ENCODE measurements around the gene CD200R1L.

The CD200R1L gene

GRCh38 chr3:112774293-112774926, 72.3 kb downstream of the CD200R1L start:
- Histone ChIP-seq H3K4me1 (ENCODE audit: control insufficient read depth, insufficient read depth, low read length) (peaks cover 64% of the 10 kb centered on the region), H3K4me2 (ENCODE audit: low read length) (peak overlapping the region; percentile 35), H3K9me3 (replicated peaks; ENCODE audit: low read length) (no peaks in the 10 kb centered on the region), H3K9ac (ENCODE audit: low read depth, low read length) (peak overlapping the region; percentile 10), H3K4me3 (ENCODE audit: low read length) (peak overlapping the region; percentile 1), H3K36me3 (ENCODE audit: insufficient read depth, low read length) (no peaks in the 10 kb centered on the region), H3K27me3 (ENCODE audit: control insufficient read depth, insufficient read depth, low read length) (no peaks in the 10 kb centered on the region)

GRCh38 chr3:112773864-112774263, 72.8 kb downstream of the CD200R1L start:
- Histone ChIP-seq H3K4me3 (ENCODE audit: low read length) (no peak overlapping the region), H3K27me3 (ENCODE audit: control insufficient read depth, insufficient read depth, low read length) (no peaks in the 10 kb centered on the region), H3K9me3 (replicated peaks; ENCODE audit: low read length) (no peaks in the 10 kb centered on the region), H3K9ac (ENCODE audit: low read depth, low read length) (no peak overlapping the region), H3K4me2 (ENCODE audit: low read length) (no peak overlapping the region), H3K36me3 (ENCODE audit: insufficient read depth, low read length) (no peaks in the 10 kb centered on the region), H3K4me1 (ENCODE audit: control insufficient read depth, insufficient read depth, low read length) (peaks cover 61% of the 10 kb centered on the region)

DNA sequence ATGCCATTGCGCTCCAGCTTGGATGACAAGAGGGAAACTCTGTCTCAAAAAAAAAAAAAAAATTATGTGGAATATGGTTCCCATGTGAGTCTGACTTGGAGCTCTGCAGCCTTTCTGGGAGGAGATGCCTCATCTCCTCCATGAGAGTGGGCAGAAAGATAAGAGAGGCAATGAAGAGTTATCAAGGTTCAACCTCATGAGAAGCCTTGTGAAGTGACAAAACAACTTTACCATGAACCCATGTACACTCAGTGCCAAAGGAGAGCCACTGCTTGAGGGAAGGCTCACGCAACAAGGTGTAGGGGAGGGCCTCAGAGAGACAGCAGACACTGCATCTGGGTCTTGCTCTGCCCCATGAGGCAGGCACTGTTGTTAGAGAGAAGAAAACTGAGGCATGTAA, 75.7 kb downstream of the CD200R1L start:
- H3K4me1 ChIP-seq (ENCODE audit: control insufficient read depth, insufficient read depth, low read length) = peaks cover 36% of the 10 kb centered on the region
- H3K4me2 ChIP-seq (ENCODE audit: low read length) = no peak overlapping the region

DNA sequence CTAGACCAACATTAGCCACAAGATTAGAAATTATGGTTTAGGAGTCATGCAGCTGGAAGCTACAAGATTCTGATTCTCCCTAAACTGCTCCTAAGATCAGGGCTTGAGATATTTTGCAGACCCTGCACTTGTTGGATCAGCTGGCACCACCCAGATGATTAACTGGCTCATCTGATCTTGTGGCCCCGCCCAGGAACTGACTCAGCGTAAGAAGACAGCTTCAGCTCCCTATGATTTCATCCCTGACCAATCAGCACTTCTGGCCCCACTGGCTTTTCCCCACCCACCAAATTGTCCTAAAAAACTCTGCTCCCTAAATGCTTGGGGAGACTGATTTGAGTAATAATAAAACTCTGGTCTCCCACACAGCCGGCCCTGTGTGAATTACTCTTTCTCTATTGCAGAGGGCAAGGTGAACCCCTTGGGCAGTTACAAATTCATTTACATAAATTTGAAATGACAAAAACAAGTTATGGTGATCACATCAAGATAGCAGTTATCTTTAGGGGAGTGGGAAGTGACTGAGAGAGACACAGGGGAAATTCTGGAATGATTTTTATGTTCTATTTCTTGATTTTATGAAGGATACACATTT, 76.5 kb downstream of the CD200R1L start:
- Histone ChIP-seq H3K4me3 (ENCODE audit: low read length) (no peak overlapping the region), H3K27me3 (ENCODE audit: control insufficient read depth, insufficient read depth, low read length) (no peaks in the 10 kb centered on the region), H3K36me3 (ENCODE audit: insufficient read depth, low read length) (no peaks in the 10 kb centered on the region), H3K9me3 (replicated peaks; ENCODE audit: low read length) (no peaks in the 10 kb centered on the region), H3K4me2 (ENCODE audit: low read length) (no peak overlapping the region), H3K9ac (ENCODE audit: low read depth, low read length) (no peak overlapping the region), H3K4me1 (ENCODE audit: control insufficient read depth, insufficient read depth, low read length) (peaks cover 28% of the 10 kb centered on the region)

More for the DNA sequence above, 75.7 kb downstream of the CD200R1L start:
- no peaks in the 10 kb centered on the region for H3K36me3 ChIP-seq (ENCODE audit: insufficient read depth, low read length)
- no peaks in the 10 kb centered on the region for H3K27me3 ChIP-seq (ENCODE audit: control insufficient read depth, insufficient read depth, low read length)
- H3K4me3 ChIP-seq (ENCODE audit: low read length) = no peak overlapping the region
- no peaks in the 10 kb centered on the region for H3K9me3 ChIP-seq (replicated peaks; ENCODE audit: low read length)
- no peak overlapping the region for H3K9ac ChIP-seq (ENCODE audit: low read depth, low read length)

DNA sequence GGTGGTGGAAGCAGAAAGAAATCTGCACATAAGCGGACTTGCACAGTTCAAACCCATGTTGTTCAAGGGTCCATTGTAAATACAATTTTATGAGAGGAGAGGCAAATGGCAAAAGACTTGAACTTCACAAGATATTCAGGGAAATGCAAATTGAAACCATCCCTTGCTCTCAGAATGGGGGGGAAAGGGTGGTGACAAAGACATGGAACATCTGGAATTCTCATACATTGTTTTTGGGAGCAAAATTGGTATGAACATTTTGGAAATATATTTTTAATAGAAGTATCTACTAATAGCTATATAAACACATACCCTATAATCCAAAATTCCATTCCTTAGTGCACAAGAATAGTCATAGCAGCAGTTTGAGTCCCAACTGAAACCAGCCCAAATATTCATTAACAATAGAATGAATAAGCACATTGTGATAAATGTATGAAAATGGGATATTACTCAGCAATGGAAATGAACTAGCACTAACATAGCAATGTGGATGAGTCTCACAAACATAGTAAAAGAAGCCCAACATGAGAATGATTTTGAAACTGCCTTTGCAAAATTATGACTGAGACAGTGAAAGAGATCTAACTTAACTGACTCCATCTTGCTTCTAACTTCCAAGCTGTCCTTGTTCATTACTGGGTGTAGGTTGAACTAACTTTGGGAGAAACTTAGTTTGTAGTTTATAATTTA, 77.2 kb downstream of the CD200R1L start:
- Histone ChIP-seq H3K4me1 (ENCODE audit: control insufficient read depth, insufficient read depth, low read length) (peaks cover 21% of the 10 kb centered on the region), H3K27me3 (ENCODE audit: control insufficient read depth, insufficient read depth, low read length) (no peaks in the 10 kb centered on the region), H3K36me3 (ENCODE audit: insufficient read depth, low read length) (no peaks in the 10 kb centered on the region), H3K9me3 (replicated peaks; ENCODE audit: low read length) (no peaks in the 10 kb centered on the region), H3K4me2 (ENCODE audit: low read length) (no peak overlapping the region), H3K4me3 (ENCODE audit: low read length) (no peak overlapping the region), H3K9ac (ENCODE audit: low read depth, low read length) (no peak overlapping the region)

GRCh38 chr3:112767777-112768176, 78.9 kb downstream of the CD200R1L start:
- no peak overlapping the region for H3K9ac ChIP-seq (ENCODE audit: low read depth, low read length)
- H3K27me3 ChIP-seq (ENCODE audit: control insufficient read depth, insufficient read depth, low read length) = no peaks in the 10 kb centered on the region
- H3K36me3 ChIP-seq (ENCODE audit: insufficient read depth, low read length) = no peaks in the 10 kb centered on the region
- peaks cover 13% of the 10 kb centered on the region for H3K4me1 ChIP-seq (ENCODE audit: control insufficient read depth, insufficient read depth, low read length)
- no peak overlapping the region for H3K4me3 ChIP-seq (ENCODE audit: low read length)
- H3K4me2 ChIP-seq (ENCODE audit: low read length) = no peak overlapping the region
- no peaks in the 10 kb centered on the region for H3K9me3 ChIP-seq (replicated peaks; ENCODE audit: low read length)

DNA sequence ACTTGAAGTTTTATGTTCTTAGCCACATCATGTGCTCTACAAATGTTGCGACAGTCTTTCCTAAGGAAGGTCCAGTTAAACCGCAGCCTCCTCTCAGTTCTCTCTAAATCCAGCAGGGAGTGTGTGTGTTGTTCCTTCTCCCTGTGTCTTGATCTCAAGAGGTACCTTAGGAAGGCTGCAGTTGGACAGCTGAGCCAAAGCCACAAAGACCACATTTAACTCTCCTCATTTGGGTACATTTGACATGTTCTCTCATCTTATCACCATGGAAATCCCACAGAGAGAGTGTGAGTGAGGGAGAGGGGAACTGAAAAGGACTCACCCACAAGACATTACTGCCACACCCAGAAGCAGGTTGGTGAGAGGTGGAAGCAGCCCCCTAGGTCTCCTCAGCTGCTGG, 79.5 kb downstream of the CD200R1L start:
- Histone ChIP-seq H3K36me3 (ENCODE audit: insufficient read depth, low read length) (no peaks in the 10 kb centered on the region), H3K9ac (ENCODE audit: low read depth, low read length) (no peak overlapping the region), H3K4me1 (ENCODE audit: control insufficient read depth, insufficient read depth, low read length) (peaks cover 13% of the 10 kb centered on the region), H3K27me3 (ENCODE audit: control insufficient read depth, insufficient read depth, low read length) (no peaks in the 10 kb centered on the region), H3K4me2 (ENCODE audit: low read length) (no peak overlapping the region), H3K4me3 (ENCODE audit: low read length) (no peak overlapping the region), H3K9me3 (replicated peaks; ENCODE audit: low read length) (no peaks in the 10 kb centered on the region)

All from skeletal muscle satellite cell (primary cell).